Measurements from ENCODE around the gene BIN1.

DNA sequence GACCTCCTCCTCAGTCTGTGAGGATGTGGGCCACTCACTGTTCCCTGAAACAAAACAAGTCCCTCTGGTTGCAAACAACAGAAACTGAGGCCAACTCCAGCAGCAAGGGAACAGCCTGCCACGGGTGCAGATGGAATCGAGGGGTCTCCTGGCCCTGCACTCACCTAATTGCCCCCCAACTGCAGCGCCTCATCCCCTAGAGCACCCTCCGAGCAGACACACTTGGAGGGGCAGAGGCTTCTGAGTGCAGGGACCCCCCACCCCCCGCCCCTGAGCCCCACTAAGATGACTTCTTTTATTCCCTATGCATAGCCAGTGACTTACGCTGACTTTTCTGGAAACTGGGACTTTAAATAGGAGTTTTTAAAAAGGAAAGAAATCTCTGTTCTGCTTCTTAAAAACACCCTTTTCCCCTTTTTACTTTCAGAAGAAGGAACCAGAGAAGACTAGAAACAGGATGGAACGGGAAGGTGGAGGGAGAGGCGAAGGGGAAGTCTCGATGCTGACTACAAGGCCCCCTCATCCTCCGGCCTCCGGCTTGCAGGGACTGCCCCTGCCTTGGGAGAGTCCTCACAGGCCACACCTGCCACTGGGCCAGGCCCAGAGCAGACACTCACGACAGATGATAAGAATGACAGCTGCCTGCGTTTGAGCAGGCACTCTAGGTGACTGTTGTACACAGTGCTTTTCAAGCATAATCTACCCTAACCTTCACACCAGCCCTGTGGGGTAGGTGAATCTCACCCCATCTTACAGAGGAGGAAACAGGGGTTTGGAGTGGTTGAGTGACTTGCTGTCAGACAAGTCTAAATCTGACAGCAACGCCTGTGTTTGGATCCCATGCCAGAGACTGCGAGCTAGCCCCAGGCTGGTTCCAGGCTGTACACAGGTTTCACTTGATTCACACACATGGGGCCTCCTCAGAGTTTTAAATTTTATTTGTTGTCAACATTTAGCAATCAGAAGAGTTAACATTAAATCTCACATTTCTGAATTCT, 28.2 kb upstream of the BIN1 start:
- TF ChIP-seq, protein P1, sequence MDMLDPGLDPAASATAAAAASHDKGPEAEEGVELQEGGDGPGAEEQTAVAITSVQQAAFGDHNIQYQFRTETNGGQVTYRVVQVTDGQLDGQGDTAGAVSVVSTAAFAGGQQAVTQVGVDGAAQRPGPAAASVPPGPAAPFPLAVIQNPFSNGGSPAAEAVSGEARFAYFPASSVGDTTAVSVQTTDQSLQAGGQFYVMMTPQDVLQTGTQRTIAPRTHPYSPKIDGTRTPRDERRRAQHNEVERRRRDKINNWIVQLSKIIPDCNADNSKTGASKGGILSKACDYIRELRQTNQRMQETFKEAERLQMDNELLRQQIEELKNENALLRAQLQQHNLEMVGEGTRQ (IDR thresholded peaks at IDR 0.05; ENCODE audit: low read depth, low read length) = no peak
- TF ChIP-seq RCOR1 (IDR thresholded peaks at IDR 0.05; ENCODE audit: insufficient replicate concordance, low read length) (no peak), RFX5 (IDR thresholded peaks at IDR 0.05; ENCODE audit: low read depth, low read length) (no peak)
- TF ChIP-seq, protein P2, sequence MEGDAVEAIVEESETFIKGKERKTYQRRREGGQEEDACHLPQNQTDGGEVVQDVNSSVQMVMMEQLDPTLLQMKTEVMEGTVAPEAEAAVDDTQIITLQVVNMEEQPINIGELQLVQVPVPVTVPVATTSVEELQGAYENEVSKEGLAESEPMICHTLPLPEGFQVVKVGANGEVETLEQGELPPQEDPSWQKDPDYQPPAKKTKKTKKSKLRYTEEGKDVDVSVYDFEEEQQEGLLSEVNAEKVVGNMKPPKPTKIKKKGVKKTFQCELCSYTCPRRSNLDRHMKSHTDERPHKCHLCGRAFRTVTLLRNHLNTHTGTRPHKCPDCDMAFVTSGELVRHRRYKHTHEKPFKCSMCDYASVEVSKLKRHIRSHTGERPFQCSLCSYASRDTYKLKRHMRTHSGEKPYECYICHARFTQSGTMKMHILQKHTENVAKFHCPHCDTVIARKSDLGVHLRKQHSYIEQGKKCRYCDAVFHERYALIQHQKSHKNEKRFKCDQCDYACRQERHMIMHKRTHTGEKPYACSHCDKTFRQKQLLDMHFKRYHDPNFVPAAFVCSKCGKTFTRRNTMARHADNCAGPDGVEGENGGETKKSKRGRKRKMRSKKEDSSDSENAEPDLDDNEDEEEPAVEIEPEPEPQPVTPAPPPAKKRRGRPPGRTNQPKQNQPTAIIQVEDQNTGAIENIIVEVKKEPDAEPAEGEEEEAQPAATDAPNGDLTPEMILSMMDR (conservative IDR thresholded peaks at IDR 0.05; ENCODE audit: low read depth, low read length) = no peak

All from IMR-90 (cell line).